HepG2 (cell line): ENCODE measurements around the gene SUOX. TPM values are rescaled to one million over a fixed set of nuclear protein-coding genes. Genes with fewer than 3 reads are reported as not detected.

Source experiments
- GATA4 ChIP-seq: sonication (generic); IDR thresholded peaks from 2 replicates; pipeline ENCODE4 v1.6.1; 2016; ENCODE audit warnings: antibody characterized with exemption, low read depth, borderline replicate concordance
- GRHL1 ChIP-seq: sonication (generic); formaldehyde crosslinking; conservative IDR thresholded peaks from 2 replicates; pipeline ENCODE4 v1.8.0; 2022; ENCODE audit warnings: missing genetic modification reagents
- HDAC2 ChIP-seq: sonication (generic); formaldehyde crosslinking; IDR thresholded peaks from 2 replicates; pipeline ENCODE4 v1.4.0; 2020; ENCODE audit warnings: missing genetic modification reagents
- HIVEP1 ChIP-seq: sonication (generic); formaldehyde crosslinking; IDR thresholded peaks from 2 replicates; pipeline ENCODE4 v1.4.0; 2020; ENCODE audit warnings: mild to moderate bottlenecking, missing genetic modification reagents
- MTA1 ChIP-seq: sonication (generic); formaldehyde crosslinking; IDR thresholded peaks from 2 replicates; pipeline ENCODE4 v1.4.0; 2020; ENCODE audit warnings: missing genetic modification reagents, mild to moderate bottlenecking, borderline replicate concordance
- NCOR1 ChIP-seq: fragments of 200-600 bp; sonication (generic); IDR thresholded peaks from 2 replicates; pipeline ENCODE4 v1.7.0; 2017; ENCODE audit warnings: antibody characterized with exemption, low read length, borderline replicate concordance
- NPAS2 ChIP-seq: sonication (generic); formaldehyde crosslinking; IDR thresholded peaks from 2 replicates; pipeline ENCODE4 v1.8.0; 2022; ENCODE audit warnings: mild to moderate bottlenecking, missing genetic modification reagents, borderline replicate concordance
- RBFOX2 ChIP-seq: fragments of 200-400 bp; formaldehyde crosslinking; IDR thresholded peaks from 2 replicates; pipeline ENCODE4 v1.6.1; 2017; ENCODE audit warnings: low read depth, mild to moderate bottlenecking, low read length
- RORA ChIP-seq: sonication (generic); formaldehyde crosslinking; IDR thresholded peaks from 2 replicates; pipeline ENCODE4 v1.5.0; 2020; ENCODE audit warnings: mild to moderate bottlenecking, missing genetic modification reagents, moderate library complexity
- SRSF9 ChIP-seq: fragments of 200-400 bp; formaldehyde crosslinking; IDR thresholded peaks from 2 replicates; pipeline ENCODE4 v1.6.1; 2018; ENCODE audit warnings: borderline replicate concordance, mild to moderate bottlenecking, low read depth, low read length; ENCODE audit not compliant: insufficient read depth, poor library complexity, severe bottlenecking
- STAT6 ChIP-seq: sonication (generic); formaldehyde crosslinking; IDR thresholded peaks from 2 replicates; pipeline ENCODE4 v1.4.0; 2020; ENCODE audit warnings: missing genetic modification reagents, mild to moderate bottlenecking, borderline replicate concordance
- ZBTB38 ChIP-seq: sonication (generic); formaldehyde crosslinking; IDR thresholded peaks from 2 replicates; pipeline ENCODE4 v1.5.1; 2020; ENCODE audit warnings: mild to moderate bottlenecking, missing genetic modification reagents
- ZBTB4 ChIP-seq: sonication (generic); formaldehyde crosslinking; IDR thresholded peaks from 2 replicates; pipeline ENCODE4 v1.4.0; 2020; ENCODE audit warnings: missing genetic modification reagents, mild to moderate bottlenecking, borderline replicate concordance
- ZNF564 ChIP-seq: sonication (generic); formaldehyde crosslinking; IDR thresholded peaks from 2 replicates; pipeline ENCODE4 v1.8.1; 2023; ENCODE audit warnings: mild to moderate bottlenecking, missing genetic modification reagents
- ZNF574 ChIP-seq: sonication (generic); formaldehyde crosslinking; IDR thresholded peaks from 2 replicates; pipeline ENCODE4 v1.4.0; 2020; ENCODE audit warnings: missing genetic modification reagents
- ZNF7 ChIP-seq: IDR thresholded peaks from 2 replicates; pipeline ENCODE4 v1.6.1; 2016; ENCODE audit warnings: missing biosample characterization, missing genetic modification reagents
- ZNF775 ChIP-seq: sonication (generic); formaldehyde crosslinking; IDR thresholded peaks from 2 replicates; pipeline ENCODE4 v1.4.0; 2020; ENCODE audit warnings: missing genetic modification reagents, mild to moderate bottlenecking, moderate library complexity, borderline replicate concordance
- polyA plus RNA-seq, 8 experiments: library from polyadenylated mRNA; depleted of rRNA in 3 of 8; stranded (reverse) in 7 of 8; unstranded in 1 of 8; fragments of >200 nt; fragmentation: Illumina TruSeq in 4 of 8; extraction: Trizol in 4 of 8; gene quantifications; 2 replicates each; pipeline versions ENCODE4 v1.2.1 to v1.2.3, GENCODE V29; 2011 to 2016; ENCODE audit warnings: low read depth in 4 of 8, missing spikeins in 1 of 8, mixed read lengths in 1 of 8; ENCODE audit not compliant: insufficient read depth in 1 of 8
- total RNA-seq, 5 experiments: library from RNA; depleted of rRNA; stranded (reverse); fragments of >200 nt; fragmentation: Illumina TruSeq; extraction: Trizol; gene quantifications; 2 replicates each; pipeline ENCODE4 v1.2.3, GENCODE V29; 2016; ENCODE audit warnings: low read depth in 1 of 5

Gene SUOX
- total and polyA plus RNA-seq, 2 of the 13 experiments (the other 11 are each of a cell fraction or from before 2014, with no cell fraction given) = 23.9 to 25.9 TPM

- TF ChIP-seq ZBTB4 (no peak), RORA (CRISPR knock-in tag) (0 out of 2 replicates have a peak, but pooled peaks have one; percentile 77), NCOR1 (peak; percentile 47; the same call in 1 of the 2 replicates), SRSF9 (no peak), ZNF564 (no peak), NPAS2 (CRISPR knock-in tag) (no peak), MTA1 (CRISPR knock-in tag) (no peak), STAT6 (CRISPR knock-in tag) (peak; percentile 83; the same call in 1 of the 2 replicates), HDAC2 (CRISPR knock-in tag) (peak; percentile 57; the same call in 1 of the 2 replicates), ZNF574 (CRISPR knock-in tag) (peak; percentile 97), ZNF7 (CRISPR knock-in tag) (peak; percentile 17; the same call in 1 of the 2 replicates), HIVEP1 (CRISPR knock-in tag) (peak; percentile 77), GRHL1 (CRISPR knock-in tag) (no peak), GATA4 (peak; percentile 38; the same call in 1 of the 2 replicates), ZBTB38 (CRISPR knock-in tag) (peak; percentile 95), RBFOX2 (peak; percentile 64), ZNF775 (CRISPR knock-in tag) (no peak)
Observed at GRCh38 chr12:56041552-56042429, 44.7 kb downstream of the SUOX start, which contains the start of gene RPS26 (continued).
